ENCODE measurements around the gene SRPK2.
"Not testable (repeated sequence)": the region's sequence is repeated elsewhere in the genome, so short reads cannot be mapped to it uniquely, and the experiment has no call there.

SRPK2 gene

GRCh38 chr7:105244594-105244993 is 144.1 kb downstream of the SRPK2 start:
- Histone ChIP-seq H3K4me3 (no peak overlapping the region), H3K27ac (no peak overlapping the region)

GRCh38 chr7:105241198-105241597 is 147.5 kb downstream of the SRPK2 start:
- H3K4me3 ChIP-seq = no peak overlapping the region
- no peak overlapping the region for H3K27ac ChIP-seq

- H3K27ac ChIP-seq = no peak overlapping the region
- no peak overlapping the region for H3K4me3 ChIP-seq
These were observed 150.4 kb downstream of the SRPK2 start for GRCh38 chr7:105238198-105238765.

DNA sequence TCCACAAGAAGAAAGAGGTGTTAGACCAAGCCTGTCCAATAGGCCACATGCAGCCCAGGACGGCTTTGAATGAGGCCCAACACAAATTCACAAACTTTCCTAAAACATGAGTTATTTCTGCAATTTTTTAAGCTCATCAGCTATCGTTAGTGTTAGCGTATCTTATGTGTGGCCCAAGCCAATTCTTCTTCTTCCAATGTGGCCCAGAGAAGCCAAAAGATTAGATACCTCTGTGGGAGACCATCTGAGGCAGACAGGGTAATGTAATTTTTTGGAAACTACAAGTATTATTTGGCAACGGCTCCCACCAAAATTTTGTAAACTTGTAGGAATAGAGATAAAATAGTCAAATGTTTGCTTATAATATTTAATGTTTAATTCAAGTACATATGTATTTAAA is 153.8 kb downstream of the SRPK2 start:
- Histone ChIP-seq H3K27ac (no peak overlapping the region), H3K4me3 (no peak overlapping the region)

- H3K27ac ChIP-seq, H3K4me3 ChIP-seq: not testable (repeated sequence)
These were observed 155.9 kb downstream of the SRPK2 start for GRCh38 chr7:105232829-105233291.

GRCh38 chr7:105230486-105230885 is 158.2 kb downstream of the SRPK2 start:
- Histone ChIP-seq H3K27ac (peak overlapping the region in 7 of 21 experiments; percentile 0 to 56 (median 47)), H3K4me3 (no peak overlapping the region)

DNA sequence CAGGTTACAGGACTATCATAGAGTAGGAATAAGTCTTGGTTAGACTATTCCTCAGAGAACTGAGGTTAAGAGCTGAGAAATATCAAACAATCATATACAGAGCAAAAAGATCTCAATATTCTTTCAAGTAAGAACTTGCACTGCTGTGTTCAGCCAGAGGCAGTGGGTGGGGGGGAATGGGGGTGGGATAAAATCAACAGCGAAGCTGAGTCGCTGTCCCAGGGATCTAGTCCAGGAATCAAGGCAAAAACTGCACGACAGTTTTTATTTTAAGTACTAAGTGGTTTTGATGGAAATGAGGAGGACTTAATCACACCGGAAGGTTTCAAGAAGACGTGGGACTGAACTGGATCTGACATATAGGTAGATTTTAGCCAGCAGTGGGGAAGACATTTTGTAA is 159.1 kb downstream of the SRPK2 start:
- peak overlapping the region in 12 of 21 experiments; percentile 0 to 56 (median 38) for H3K27ac ChIP-seq
- no peak overlapping the region for H3K4me3 ChIP-seq

DNA sequence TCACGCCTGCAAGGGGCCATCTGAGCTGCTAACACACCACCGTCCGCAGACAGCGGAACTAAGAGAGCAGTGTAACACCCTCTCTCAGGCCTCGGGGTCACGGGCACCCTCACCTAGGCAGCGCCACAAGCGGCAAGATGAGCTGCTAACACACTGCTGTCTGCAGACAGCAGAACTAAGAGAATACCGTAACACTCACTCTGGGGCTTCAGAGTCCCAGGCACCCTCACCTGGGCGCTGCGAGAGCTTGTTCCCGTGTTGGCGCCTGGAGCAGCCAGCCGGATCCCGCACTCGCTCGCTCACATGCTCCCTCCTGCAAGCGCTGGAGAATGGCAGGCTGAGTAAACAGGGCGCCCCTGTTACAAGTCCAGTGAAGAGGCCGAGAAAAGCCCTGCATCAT is 160.2 kb downstream of the SRPK2 start:
- Histone ChIP-seq H3K27ac (peak overlapping the region in 5 of 21 experiments; percentile 12 to 56 (median 36)), H3K4me3 (peak overlapping the region in 1 of 7 experiments; percentile 2)

DNA sequence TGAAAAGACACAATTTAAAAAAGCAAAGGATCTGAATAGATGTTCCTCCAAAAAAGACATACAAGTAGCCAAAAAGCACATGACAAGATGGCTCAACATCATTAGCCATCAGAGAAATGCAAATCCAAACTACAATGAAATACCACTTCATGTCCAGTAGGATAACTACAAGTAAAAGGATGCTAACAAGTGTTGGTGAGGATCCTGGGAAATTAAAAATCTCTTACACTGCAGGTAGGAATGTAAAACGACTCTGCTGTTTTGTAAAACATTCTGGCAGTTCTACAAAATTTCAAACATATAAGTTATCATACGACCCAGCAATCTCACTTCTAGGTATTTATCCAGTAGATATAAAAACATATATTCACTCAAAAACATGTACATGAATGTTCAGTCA is 161.3 kb downstream of the SRPK2 start:
- H3K27ac ChIP-seq = no peak overlapping the region
- no peak overlapping the region for H3K4me3 ChIP-seq

DNA sequence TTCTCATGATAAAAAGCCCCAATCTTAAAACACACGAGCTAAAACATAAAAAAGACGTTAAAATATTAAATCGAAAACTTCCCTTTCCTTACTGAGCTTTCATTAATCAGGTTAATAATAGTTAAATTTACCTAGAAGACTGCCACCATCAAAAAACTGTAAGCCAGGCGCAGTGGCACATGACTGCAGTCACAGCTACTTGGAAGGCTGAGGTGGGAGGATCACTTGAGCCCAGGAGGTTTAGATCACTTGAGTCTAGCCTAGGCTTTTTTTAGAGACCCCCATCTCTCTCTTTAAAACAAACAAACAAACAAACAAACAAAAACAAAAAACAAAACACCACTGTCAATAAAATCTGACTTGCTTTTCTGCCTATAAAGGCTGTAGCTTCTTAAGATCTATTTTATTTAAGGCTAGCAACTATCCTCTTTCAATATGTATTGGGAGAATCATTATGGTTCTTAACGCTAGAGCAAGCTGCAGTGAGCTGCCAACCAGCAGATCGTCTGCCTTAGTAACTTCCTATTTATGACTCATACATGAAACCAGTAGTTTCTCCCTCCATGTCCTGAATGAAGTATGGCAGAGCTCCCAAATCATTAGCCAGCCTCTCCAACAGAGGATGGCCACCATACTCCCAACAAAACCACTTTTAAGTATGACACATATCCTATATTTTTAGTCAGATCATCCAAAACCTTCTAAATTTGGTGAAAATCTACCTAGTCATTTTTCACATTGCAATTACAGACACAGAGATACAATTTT is 163.7 kb downstream of the SRPK2 start:
- H3K27ac ChIP-seq = peak overlapping the region in 9 of 21 experiments; percentile 9 to 64 (median 21)
- no peak overlapping the region for H3K4me3 ChIP-seq

- H3K4me3 ChIP-seq = no peak overlapping the region
- H3K27ac ChIP-seq = no peak overlapping the region
These were observed 165.8 kb downstream of the SRPK2 start for GRCh38 chr7:105222953-105223352.

- H3K4me3 ChIP-seq = no peak overlapping the region
- peak overlapping the region in 2 of 21 experiments; percentile 50 to 60 for H3K27ac ChIP-seq
These were observed 169.0 kb downstream of the SRPK2 start for GRCh38 chr7:105219771-105220160.

DNA sequence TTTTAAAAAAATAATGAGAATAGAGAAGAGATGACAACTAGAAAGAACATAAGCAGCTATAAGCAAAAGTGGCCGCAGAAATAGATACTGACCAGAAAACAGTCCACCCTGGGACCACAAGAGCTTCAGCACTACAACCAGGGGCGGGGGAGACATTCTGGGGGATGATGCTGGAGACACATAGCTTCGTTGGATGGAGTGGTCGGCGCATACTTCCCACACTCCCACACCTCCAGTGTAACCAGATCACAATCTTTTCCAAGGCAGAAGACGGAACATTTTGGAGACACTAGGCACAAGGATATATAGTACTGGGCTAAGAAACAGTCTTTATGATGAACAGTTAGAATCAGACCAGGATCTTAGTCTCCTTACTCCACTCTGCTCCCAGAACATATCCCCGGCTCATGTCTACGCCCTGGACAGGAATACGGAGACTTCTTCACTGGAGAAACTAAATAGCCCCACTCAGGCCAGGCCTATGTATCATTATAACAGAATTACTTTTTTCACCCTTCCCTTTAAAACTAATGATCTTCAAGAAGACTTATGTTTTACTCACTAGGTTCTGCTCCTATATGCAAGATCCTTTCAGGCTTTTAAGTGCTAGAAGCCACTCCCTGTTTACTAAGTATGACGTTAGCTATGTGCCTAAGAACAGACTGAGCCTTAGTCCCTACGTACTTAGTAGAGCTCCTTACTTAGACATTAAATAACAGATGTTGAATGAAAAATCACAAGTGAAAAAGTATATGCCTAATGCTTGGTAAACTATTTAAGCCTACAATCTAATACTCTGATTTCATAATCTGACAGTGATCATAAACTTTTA is 169.6 kb downstream of the SRPK2 start:
- Histone ChIP-seq H3K27ac (peak overlapping the region in 4 of 21 experiments; percentile 19 to 60 (median 44)), H3K4me3 (no peak overlapping the region)

GRCh38 chr7:105218215-105218614 is 170.5 kb downstream of the SRPK2 start:
- peak overlapping the region in 3 of 21 experiments; percentile 10 to 70 (median 60) for H3K27ac ChIP-seq
- no peak overlapping the region for H3K4me3 ChIP-seq

GRCh38 chr7:105216786-105217185 is 171.9 kb downstream of the SRPK2 start:
- no peak overlapping the region for H3K4me3 ChIP-seq
- H3K27ac ChIP-seq = no peak overlapping the region

DNA sequence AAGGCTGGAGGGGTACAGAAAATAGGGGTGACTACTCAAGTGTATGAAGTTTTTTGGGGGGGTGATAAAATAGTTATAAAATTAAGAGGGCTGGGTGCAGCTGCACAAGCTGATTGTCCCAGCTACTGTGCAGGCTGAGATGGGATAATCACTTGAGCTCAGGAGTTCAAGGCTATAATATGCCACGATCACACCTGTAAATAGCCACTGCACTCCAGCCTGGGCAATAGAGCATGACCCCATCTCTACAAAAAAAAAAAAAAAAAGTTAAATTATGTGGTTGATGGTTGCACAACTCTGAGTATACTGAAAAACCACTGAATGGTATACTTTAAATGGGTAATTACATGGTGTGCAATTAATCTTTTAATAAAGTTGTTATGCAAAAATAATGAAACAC is 172.9 kb downstream of the SRPK2 start:
- Histone ChIP-seq H3K27ac (no peak overlapping the region), H3K4me3 (no peak overlapping the region)

- H3K27ac ChIP-seq = no peak overlapping the region
- no peak overlapping the region for H3K4me3 ChIP-seq
These were observed 173.5 kb downstream of the SRPK2 start for GRCh38 chr7:105215182-105215581.

- no peak overlapping the region for H3K27ac ChIP-seq
- H3K4me3 ChIP-seq = no peak overlapping the region
These were observed 175.1 kb downstream of the SRPK2 start for GRCh38 chr7:105213611-105214010.

GRCh38 chr7:105212212-105212611 is 176.5 kb downstream of the SRPK2 start:
- Histone ChIP-seq H3K4me3 (no peak overlapping the region), H3K27ac (no peak overlapping the region)

DNA sequence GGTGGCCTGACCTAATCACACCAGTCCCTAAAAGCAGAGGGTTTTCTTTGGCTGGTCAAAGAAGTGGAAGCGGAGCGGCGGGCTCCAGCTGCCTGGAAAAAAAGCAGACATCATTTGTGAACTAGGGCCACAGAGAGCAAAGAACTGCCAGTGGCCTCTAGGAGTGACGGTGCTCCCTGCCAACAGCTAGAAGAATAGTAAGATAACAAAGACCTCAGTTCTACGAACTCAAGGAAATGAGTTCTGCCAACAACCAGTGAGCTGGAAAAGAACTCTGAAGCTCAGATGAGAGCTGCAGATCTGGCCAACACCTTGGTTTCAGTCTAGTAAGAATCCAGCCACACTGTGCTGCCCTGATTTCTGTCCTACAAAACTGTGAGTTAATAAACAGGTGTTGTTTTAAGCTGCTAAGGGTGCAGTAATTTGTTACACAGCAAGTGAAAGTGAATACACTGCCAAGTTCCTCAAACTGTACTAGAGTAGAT is 178.0 kb downstream of the SRPK2 start:
- peak overlapping the region in 1 of 21 experiments; percentile 24 for H3K27ac ChIP-seq
- H3K4me3 ChIP-seq = no peak overlapping the region

Data from skin epidermis (tissue), 12 donors.